GM19025 (cell line): ENCODE results near the gene LRMDA.

Source experiments
- ATAC-seq: cut with Tn5 transposase; IDR thresholded peaks from one replicate; pipeline ENCODE4 v1.9.1; 2021; ENCODE audit warnings: mild to moderate bottlenecking, low read depth, moderate library complexity; ENCODE audit not compliant: unreplicated experiment

Gene LRMDA

GRCh38 chr10:75782463-75783248, 351.2 kb downstream of the LRMDA start:
- ATAC-seq = no peak

DNA sequence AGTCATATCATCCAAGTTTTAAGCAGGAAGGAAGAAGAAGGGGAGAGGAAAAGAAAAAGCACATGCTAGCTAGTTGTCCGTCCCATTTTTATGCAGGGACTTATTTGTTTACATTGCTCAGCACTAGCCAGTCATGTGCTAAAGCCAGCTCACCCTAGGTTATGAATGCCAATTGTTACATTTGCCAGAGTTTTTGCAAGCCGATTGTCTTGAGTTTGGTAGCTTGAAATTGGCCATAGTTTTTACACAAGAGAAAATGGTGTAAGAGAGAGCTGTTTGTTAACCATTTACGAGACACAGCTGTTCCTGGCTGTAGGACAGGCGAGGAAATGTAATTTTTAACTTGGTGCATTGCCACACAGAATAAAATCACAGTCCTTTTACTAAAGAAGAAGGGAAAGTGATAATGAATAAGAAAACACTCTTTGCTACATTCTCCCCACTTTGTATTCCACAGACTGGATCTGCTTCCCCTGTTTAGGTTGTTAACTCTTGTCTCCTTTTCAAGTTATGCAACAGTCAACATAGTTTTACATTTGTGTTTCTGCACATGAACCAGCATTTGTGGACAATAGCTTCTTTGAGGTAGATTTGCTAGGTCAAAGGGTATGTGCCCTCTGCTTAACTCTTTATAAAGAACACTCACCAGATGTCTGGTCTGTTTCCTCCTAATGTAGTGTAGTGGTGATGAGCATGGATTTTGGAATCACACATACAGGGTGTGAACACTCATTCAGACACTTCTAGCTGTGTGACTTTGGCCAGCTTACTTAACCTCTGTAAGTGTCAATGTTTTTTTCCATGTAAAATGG, 357.2 kb downstream of the LRMDA start:
- peak; percentile 69 for ATAC-seq

GRCh38 chr10:75793848-75794247, 362.4 kb downstream of the LRMDA start:
- ATAC-seq = no peak

DNA sequence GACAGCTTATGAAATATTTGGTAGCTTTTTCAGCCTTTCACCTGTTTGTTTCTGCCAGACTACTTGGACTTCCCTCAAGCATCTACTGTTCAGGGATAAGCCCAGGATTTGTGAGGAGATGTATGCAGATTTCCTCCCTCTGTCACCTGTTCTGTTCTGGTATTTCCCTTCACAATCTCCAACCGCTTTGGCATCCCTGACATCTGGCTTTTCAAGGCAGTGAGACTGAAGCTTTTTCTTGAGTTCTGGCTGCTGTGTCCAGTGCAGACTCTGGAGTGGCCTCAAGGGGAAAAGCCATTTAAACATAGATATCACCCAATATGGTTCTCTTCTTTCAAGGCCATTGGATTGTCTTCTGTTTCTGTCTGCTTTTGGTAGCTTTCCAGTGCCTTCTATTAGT, 369.7 kb downstream of the LRMDA start:
- ATAC-seq = no peak

DNA sequence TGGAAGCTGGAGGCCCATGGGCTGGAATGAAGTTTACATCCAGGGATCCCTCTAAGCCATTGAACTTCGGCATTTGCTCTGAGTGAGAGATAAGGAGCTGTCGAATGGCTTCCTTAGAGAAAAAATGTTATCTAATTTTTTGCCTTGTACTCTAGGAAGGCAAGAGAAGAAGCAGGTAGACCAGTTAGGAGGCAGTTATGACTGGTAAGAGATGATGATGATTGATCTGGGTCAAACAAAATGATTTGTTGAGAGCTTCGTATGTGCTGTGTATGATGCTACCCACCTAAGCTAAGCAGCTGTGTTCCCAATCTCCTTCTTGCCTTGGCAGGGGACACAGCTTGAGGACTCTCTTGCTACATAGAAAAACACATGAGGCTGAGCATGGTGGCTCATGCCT, 370.2 kb downstream of the LRMDA start:
- no peak for ATAC-seq

- no peak for ATAC-seq
Measured at GRCh38 chr10:75803121-75803520, 371.7 kb downstream of the LRMDA start.

DNA sequence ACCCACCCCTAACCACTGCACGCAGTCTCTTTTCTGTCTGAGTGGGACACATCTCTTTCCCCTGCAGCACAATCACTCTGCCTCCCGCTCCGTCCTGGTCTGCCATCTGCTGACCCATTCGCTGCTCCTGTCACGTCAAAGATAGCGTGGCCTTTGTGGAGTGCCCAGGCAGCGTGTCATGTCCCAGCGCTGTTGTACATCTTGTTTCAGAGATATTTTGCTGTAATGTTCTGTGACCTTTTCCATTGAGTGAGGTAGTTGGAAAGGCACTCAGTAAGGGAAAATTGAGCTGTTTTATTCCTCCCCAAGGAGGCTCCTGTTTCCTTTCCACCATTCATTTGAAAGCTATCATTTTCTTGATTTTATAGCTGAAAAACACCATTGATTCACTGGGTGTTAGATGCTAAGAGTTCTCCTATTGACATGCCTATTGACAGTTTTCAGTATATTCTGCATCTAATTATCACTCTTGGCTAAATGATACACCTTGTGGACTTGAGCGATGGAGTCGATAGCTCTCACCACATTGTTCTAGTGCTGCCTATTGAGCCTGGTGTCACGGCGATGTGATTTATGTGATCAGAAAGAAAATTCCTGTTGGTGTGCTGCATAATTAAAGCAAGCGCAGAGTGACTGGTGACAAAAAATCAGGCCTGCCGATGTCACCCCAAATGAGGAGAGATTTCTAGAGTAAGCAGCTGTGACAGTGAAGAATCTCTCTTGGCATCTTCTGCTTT, 372.6 kb downstream of the LRMDA start:
- ATAC-seq = no peak

GRCh38 chr10:75806186-75806585, 374.8 kb downstream of the LRMDA start:
- no peak for ATAC-seq

- no peak for ATAC-seq
Measured at GRCh38 chr10:75807456-75807855, 376.0 kb downstream of the LRMDA start.

GRCh38 chr10:75809003-75809402, 377.6 kb downstream of the LRMDA start:
- ATAC-seq = no peak

DNA sequence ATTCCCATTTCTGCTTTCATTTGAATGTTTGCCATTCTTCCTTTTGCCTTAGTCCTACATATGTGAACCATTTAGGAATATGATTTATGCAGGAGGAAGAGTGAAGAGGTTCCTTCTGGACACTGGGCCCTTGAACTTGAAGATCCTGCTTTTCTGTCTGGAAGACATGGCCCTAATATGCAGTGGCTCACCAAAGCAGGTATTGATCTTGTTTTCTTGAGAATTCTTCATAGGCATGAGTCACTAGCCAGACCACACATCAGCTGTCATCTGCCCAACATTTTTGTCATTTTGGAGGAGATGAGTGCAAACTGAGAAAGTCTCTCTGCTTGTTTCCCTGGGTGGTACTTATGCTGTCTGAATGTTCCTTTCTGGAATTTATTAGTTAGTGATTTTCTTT, 382.6 kb downstream of the LRMDA start:
- no peak for ATAC-seq

- no peak for ATAC-seq
Measured at GRCh38 chr10:75815066-75815465, 383.6 kb downstream of the LRMDA start.

GRCh38 chr10:75817198-75817597, 385.8 kb downstream of the LRMDA start:
- no peak for ATAC-seq

DNA sequence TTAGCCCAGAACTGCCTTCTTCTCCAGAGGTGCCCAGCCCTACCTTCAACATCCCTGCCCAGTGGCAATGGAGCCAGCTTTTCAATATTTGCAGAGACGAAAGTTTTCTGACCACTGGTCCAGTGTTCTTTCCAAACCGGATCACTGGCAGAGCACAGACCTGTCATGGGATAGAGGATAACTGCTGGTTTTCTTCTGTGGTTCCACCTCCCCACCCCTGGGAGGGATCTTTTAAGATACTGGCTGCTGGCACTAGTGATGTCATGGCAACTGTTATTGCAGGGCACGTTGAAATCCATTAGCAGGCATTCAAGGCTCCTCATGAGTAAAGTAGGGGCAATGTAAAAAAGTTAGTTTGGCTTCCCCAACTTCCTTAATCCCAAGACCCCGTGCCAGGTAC, 387.1 kb downstream of the LRMDA start:
- ATAC-seq = no peak

DNA sequence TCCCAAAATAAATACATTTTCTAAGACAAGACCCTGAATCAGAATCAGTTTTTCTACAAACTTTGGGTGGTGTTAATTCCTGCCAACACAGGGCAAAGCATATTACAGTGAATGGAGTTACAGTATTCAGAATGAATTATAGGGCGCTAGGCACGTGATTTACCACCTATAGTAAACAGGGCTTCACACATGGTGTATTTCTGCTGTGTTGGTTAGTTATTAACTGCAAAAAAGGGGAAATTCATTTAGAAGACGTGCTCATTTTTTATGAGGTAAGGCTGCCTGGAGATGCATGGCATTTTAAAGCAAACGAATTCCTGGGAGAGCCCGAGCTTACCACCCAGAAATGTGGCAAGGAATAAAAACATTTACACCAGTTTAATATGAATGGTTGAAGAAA, 393.8 kb downstream of the LRMDA start:
- ATAC-seq = peak; percentile 53

- no peak for ATAC-seq
Measured at GRCh38 chr10:75825661-75826060, 394.2 kb downstream of the LRMDA start.

- no peak for ATAC-seq
Measured at GRCh38 chr10:75826846-75827245, 395.4 kb downstream of the LRMDA start.

DNA sequence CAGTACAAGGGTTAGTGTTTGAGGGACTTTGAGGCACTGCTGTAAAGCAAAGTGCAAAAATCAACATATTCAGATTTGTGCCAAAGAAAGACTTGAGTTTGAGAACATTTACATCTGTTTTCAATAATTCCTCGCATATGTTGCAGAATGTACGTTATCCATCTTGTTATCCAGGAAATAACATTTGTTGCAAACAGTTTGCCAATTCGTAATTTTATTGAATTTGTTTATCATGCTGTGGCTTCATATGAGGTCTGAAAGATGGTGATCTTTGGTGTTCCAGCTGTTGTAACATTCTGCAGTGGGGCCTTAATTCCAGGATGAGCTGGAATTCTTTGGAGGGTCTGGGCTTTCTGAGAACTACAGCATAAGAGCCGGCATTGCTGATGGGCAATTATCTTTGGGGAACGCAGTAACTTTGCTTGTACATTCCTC, 396.2 kb downstream of the LRMDA start:
- no peak for ATAC-seq

GRCh38 chr10:75828413-75828812, 397.0 kb downstream of the LRMDA start:
- ATAC-seq = no peak

DNA sequence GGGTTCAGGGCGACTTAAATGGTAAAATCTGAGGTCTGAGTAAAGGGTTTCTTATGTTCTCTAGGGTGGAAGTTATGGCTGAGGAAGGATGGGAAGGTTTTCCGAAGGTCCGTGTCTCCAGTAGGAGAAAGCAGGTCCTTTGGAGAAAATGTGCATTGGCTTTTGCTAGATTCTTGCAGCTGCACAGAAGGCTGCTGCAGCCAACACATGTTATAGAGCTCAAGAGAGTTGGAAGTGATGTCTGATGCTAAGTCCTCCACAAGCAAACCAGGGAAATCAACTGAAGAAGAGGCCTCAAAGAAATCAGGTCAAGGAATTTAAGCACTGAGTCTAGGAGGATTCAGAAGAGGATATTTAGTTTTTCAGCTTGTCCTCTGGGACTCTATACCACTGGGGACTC, 404.6 kb downstream of the LRMDA start:
- no peak for ATAC-seq

GRCh38 chr10:75838486-75838885, 407.1 kb downstream of the LRMDA start:
- no peak for ATAC-seq
